HEK293T (cell line): ENCODE results near the gene VPS35L.

Experiments used
- ARNT ChIP-seq: fragments of 450-650 bp; IDR thresholded peaks from 2 replicates; pipeline ENCODE4 v1.6.1; 2017; ENCODE audit warnings: mild to moderate bottlenecking
- BHLHE40 ChIP-seq: fragments of 450-650 bp; IDR thresholded peaks from 2 replicates; pipeline ENCODE4 v1.6.1; 2016; ENCODE audit warnings: mild to moderate bottlenecking, moderate library complexity, borderline replicate concordance
- FOXA1 ChIP-seq: fragments of 450-650 bp; IDR thresholded peaks from 2 replicates; pipeline ENCODE4 v1.6.1; 2016; ENCODE audit warnings: mild to moderate bottlenecking
- FOXK2 ChIP-seq: fragments of 450-650 bp; IDR thresholded peaks from 2 replicates; pipeline ENCODE4 v1.6.1; 2016; ENCODE audit warnings: mild to moderate bottlenecking
- FOXM1 ChIP-seq: fragments of 450-650 bp; IDR thresholded peaks from 2 replicates; pipeline ENCODE4 v1.6.1; 2017; ENCODE audit warnings: mild to moderate bottlenecking, borderline replicate concordance
- HDGF ChIP-seq: fragments of 450-650 bp; IDR thresholded peaks from 2 replicates; pipeline ENCODE4 v1.6.1; 2017; ENCODE audit warnings: antibody characterized with exemption, borderline replicate concordance
- L3MBTL2 ChIP-seq: fragments of 450-650 bp; conservative IDR thresholded peaks from 2 replicates; pipeline ENCODE4 v1.6.1; 2016; ENCODE audit warnings: mild to moderate bottlenecking
- NFRKB ChIP-seq: fragments of 450-650 bp; IDR thresholded peaks from 2 replicates; pipeline ENCODE4 v1.6.1; 2016; ENCODE audit warnings: mild to moderate bottlenecking, moderate library complexity
- SP1 ChIP-seq: fragments of 450-650 bp; IDR thresholded peaks from 2 replicates; pipeline ENCODE4 v1.6.1; 2017
- ZNF384 ChIP-seq: fragments of 450-650 bp; IDR thresholded peaks from 2 replicates; pipeline ENCODE4 v1.6.1; 2016
- TF ChIP-seq, protein P1 (sequence below): fragments of 450-650 bp; IDR thresholded peaks from 2 replicates; pipeline ENCODE4 v1.6.1; 2016

DNA sequence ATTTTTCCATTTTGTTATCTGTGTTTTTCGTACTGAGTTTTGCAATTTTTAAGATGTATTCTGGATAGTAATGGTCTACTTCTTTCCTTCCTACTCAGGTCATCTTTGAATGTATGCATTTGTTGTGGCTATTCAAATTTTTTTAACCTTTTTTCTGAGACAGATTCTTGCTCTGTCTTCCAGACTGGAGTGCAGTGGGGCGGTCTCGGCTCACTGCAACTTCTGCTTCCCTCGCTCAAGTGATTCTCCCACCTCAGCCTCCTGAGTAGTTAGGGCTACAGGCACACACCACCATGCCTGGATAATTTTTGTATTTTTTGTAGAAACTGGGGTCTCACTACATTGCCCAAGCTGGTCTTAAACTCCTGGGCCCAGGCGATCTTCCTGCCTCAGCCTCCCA is 33.6 kb downstream of the VPS35L start:
- TF ChIP-seq, protein P1, sequence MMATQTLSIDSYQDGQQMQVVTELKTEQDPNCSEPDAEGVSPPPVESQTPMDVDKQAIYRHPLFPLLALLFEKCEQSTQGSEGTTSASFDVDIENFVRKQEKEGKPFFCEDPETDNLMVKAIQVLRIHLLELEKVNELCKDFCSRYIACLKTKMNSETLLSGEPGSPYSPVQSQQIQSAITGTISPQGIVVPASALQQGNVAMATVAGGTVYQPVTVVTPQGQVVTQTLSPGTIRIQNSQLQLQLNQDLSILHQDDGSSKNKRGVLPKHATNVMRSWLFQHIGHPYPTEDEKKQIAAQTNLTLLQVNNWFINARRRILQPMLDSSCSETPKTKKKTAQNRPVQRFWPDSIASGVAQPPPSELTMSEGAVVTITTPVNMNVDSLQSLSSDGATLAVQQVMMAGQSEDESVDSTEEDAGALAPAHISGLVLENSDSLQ = no peak
- TF ChIP-seq SP1 (no peak), BHLHE40 (no peak), HDGF (no peak), ARNT (no peak), FOXK2 (no peak), ZNF384 (no peak), FOXM1 (no peak), FOXA1 (no peak), NFRKB (no peak), L3MBTL2 (no peak)
